ENCODE results near the gene CAPN8. TPM values are rescaled to one million over a fixed set of nuclear protein-coding genes. Genes with fewer than 3 reads are reported as not detected.

Gene CAPN8
- total and polyA plus RNA-seq, 2 donors (not counting 1 experiment from before 2014, with no cell fraction given): 0.37 to 0.52 TPM

DNA sequence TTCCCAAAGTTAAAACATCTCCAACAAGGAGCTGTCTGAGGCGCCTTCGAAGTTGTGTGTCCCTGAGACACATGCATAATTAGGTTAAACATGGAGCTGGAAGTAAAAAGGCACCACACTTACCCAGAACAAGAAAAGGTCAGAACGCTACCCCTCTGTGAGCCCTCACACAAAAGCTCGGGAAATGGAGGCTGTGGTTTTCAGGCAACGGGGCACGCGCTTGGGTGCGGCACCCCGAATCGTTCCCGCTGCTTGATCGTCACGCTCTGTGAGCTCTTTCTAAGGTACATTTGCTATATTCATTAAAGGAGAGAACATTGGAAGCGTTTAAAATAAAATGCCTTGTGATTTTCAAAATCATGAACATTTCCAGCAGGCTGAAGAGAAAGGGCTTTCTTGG, 12.5 kb downstream of the CAPN8 start:
- H3K9ac ChIP-seq (ENCODE audit: low read length): no peak overlapping the region
- H3K36me3 ChIP-seq (replicated peaks in 1 of 2; ENCODE audit: control extremely low read depth in 1 of 2, control insufficient read depth in 1 of 2, extremely low read depth in 1 of 2, insufficient read depth in 2 of 2, low read length in 1 of 2): no peaks in the 10 kb centered on the region
- H3K4me1 ChIP-seq (ENCODE audit: control insufficient read depth in 2 of 2, insufficient read depth in 2 of 2, low read length in 2 of 2): no peaks in the 10 kb centered on the region
- no peak overlapping the region for H2AFZ ChIP-seq (ENCODE audit: insufficient read depth, low read depth, low read length, poor library complexity, severe bottlenecking)
- H3K79me2 ChIP-seq (ENCODE audit: control insufficient read depth, insufficient read depth, low read length): no peaks in the 10 kb centered on the region
- peaks cover 33% of the 10 kb centered on the region for H3K27me3 Mint-ChIP-seq
- ATAC-seq (ENCODE audit: low read depth) (no peak), DNase-seq (no peak)
- no peak overlapping the region for H3K4me3 ChIP-seq (ENCODE audit: control extremely low read depth in 1 of 5, extremely low read depth in 1 of 5, insufficient read depth in 1 of 5, low read depth in 2 of 5, low read length in 4 of 5)
- CTCF ChIA-PET: no interaction called here
- no peaks in the 10 kb centered on the region for H3K4me1 Mint-ChIP-seq
- no peak overlapping the region for H3K27ac ChIP-seq (ENCODE audit: low read length in 2 of 2)
- TF ChIP-seq, protein P1, sequence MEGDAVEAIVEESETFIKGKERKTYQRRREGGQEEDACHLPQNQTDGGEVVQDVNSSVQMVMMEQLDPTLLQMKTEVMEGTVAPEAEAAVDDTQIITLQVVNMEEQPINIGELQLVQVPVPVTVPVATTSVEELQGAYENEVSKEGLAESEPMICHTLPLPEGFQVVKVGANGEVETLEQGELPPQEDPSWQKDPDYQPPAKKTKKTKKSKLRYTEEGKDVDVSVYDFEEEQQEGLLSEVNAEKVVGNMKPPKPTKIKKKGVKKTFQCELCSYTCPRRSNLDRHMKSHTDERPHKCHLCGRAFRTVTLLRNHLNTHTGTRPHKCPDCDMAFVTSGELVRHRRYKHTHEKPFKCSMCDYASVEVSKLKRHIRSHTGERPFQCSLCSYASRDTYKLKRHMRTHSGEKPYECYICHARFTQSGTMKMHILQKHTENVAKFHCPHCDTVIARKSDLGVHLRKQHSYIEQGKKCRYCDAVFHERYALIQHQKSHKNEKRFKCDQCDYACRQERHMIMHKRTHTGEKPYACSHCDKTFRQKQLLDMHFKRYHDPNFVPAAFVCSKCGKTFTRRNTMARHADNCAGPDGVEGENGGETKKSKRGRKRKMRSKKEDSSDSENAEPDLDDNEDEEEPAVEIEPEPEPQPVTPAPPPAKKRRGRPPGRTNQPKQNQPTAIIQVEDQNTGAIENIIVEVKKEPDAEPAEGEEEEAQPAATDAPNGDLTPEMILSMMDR (IDR thresholded peaks at IDR 0.05): no peak
- TF ChIP-seq EZH2 (IDR thresholded peaks at IDR 0.05; ENCODE audit: borderline replicate concordance, insufficient read depth, low read depth, low read length, poor library complexity, severe bottlenecking): no peak
- H3K4me3 Mint-ChIP-seq: no peak overlapping the region
- H4K20me1 ChIP-seq (ENCODE audit: control insufficient read depth, insufficient read depth, low read length, poor library complexity, severe bottlenecking): no peaks in the 10 kb centered on the region
- intact Hi-C loops (cut with micrococcal nuclease): no loop called here
- no peaks in the 10 kb centered on the region for H3K9me3 ChIP-seq (ENCODE audit: control extremely low read depth in 1 of 3, control insufficient read depth in 2 of 3, insufficient read depth in 1 of 3, low read length in 2 of 3)
- POLR2A ChIA-PET: no interaction called here
- no peak overlapping the region for H3K4me2 ChIP-seq (replicated peaks; ENCODE audit: low read depth, low read length, poor library complexity, severe bottlenecking)
- H3K27me3 ChIP-seq (replicated peaks in 1 of 4; ENCODE audit: control extremely low read depth in 1 of 4, control insufficient read depth in 3 of 4, insufficient read depth in 4 of 4, low read length in 3 of 4): peaks cover 0 to 6% (median 0%) of the 10 kb centered on the region in 4 experiments
- 83% methylated on average over 13 of the region's 14 CpGs for WGBS (ENCODE audit: insufficient coverage)
- H3K27ac Mint-ChIP-seq: no peak overlapping the region
- no peaks in the 10 kb centered on the region for H3K9me3 Mint-ChIP-seq (ENCODE audit: insufficient read depth)

GRCh38 chr1:223652436-223652941, 13.0 kb downstream of the CAPN8 start:
- H3K27me3 ChIP-seq (replicated peaks in 1 of 4; ENCODE audit: control extremely low read depth in 1 of 4, control insufficient read depth in 3 of 4, insufficient read depth in 4 of 4, low read length in 3 of 4): peaks cover 0 to 6% (median 0%) of the 10 kb centered on the region in 4 experiments
- no peak overlapping the region for H2AFZ ChIP-seq (ENCODE audit: insufficient read depth, low read depth, low read length, poor library complexity, severe bottlenecking)
- TF ChIP-seq, protein P1 (IDR thresholded peaks at IDR 0.05): no peak
- no peak for TF ChIP-seq EZH2 (IDR thresholded peaks at IDR 0.05; ENCODE audit: borderline replicate concordance, insufficient read depth, low read depth, low read length, poor library complexity, severe bottlenecking)
- no peak for DNase-seq
- H3K36me3 ChIP-seq (replicated peaks in 1 of 2; ENCODE audit: control extremely low read depth in 1 of 2, control insufficient read depth in 1 of 2, extremely low read depth in 1 of 2, insufficient read depth in 2 of 2, low read length in 1 of 2): no peaks in the 10 kb centered on the region
- WGBS (ENCODE audit: insufficient coverage): 81% methylated on average over 10 of the region's 12 CpGs
- no peak overlapping the region for H3K27ac ChIP-seq (ENCODE audit: low read length in 2 of 2)
- POLR2A ChIA-PET: no interaction called here
- H3K4me3 Mint-ChIP-seq: no peak overlapping the region
- intact Hi-C loops (cut with micrococcal nuclease): no loop called here
- CTCF ChIA-PET: no interaction called here
- H3K9me3 ChIP-seq (ENCODE audit: control extremely low read depth in 1 of 3, control insufficient read depth in 2 of 3, insufficient read depth in 1 of 3, low read length in 2 of 3): no peaks in the 10 kb centered on the region
- no peak overlapping the region for H3K4me2 ChIP-seq (replicated peaks; ENCODE audit: low read depth, low read length, poor library complexity, severe bottlenecking)
- H3K79me2 ChIP-seq (ENCODE audit: control insufficient read depth, insufficient read depth, low read length): no peaks in the 10 kb centered on the region
- H3K4me1 Mint-ChIP-seq: no peaks in the 10 kb centered on the region
- H3K27me3 Mint-ChIP-seq: peaks cover 29% of the 10 kb centered on the region
- H3K27ac Mint-ChIP-seq: no peak overlapping the region
- H4K20me1 ChIP-seq (ENCODE audit: control insufficient read depth, insufficient read depth, low read length, poor library complexity, severe bottlenecking): no peaks in the 10 kb centered on the region
- no peak overlapping the region for H3K4me3 ChIP-seq (ENCODE audit: control extremely low read depth in 1 of 5, extremely low read depth in 1 of 5, insufficient read depth in 1 of 5, low read depth in 2 of 5, low read length in 4 of 5)
- no peak overlapping the region for H3K9ac ChIP-seq (ENCODE audit: low read length)
- ATAC-seq (ENCODE audit: low read depth): no peak
- H3K4me1 ChIP-seq (ENCODE audit: control insufficient read depth in 2 of 2, insufficient read depth in 2 of 2, low read length in 2 of 2): no peaks in the 10 kb centered on the region
- H3K9me3 Mint-ChIP-seq (ENCODE audit: insufficient read depth): no peaks in the 10 kb centered on the region

All from B cell (primary cell).